LHCN-M2 (cell line): ENCODE measurements around the gene REP15. TPM values are rescaled to one million over a fixed set of nuclear protein-coding genes. Genes with fewer than 3 reads are reported as not detected.

Experiments used
- total RNA-seq: library from RNA; depleted of rRNA; stranded (reverse); fragments of >200 nt; gene quantifications from 2 replicates; pipeline ENCODE4 v1.2.3, GENCODE V29; 2014; rRNA removed

Gene REP15
- total RNA-seq, 1 experiment from 2014 or later = 3.4 TPM

Other genes with a start within 250 kb of the REP15 start
- gene SMCO2, start 249.7 kb upstream of the REP15 start, total RNA-seq = not detected in 2 replicates
- gene PPFIBP1, start 172.2 kb upstream of the REP15 start, total RNA-seq = 102 and 121 TPM in 2 replicates
- gene MRPS35, start 14.4 kb downstream of the REP15 start, total RNA-seq = 64.6 and 67.3 TPM in 2 replicates
- 19.8 and 21.5 TPM in 2 replicates for gene KLHL42, start 83.8 kb downstream of the REP15 start, total RNA-seq
- not detected in 2 replicates for gene MANSC4, start 83.8 kb downstream of the REP15 start, total RNA-seq